GM18508 (cell line): ENCODE measurements around the gene IER3.

Source experiments
- ATAC-seq: cut with Tn5 transposase; IDR thresholded peaks from one replicate; pipeline ENCODE4 v1.9.1; 2021; ENCODE audit warnings: moderate number of reproducible peaks; ENCODE audit not compliant: insufficient read depth, unreplicated experiment

Gene IER3

GRCh38 chr6:30749554-30750378 is 5.4 kb upstream of the IER3 start:
- no peak for ATAC-seq

- ATAC-seq: no peak
These were observed 4.6 kb upstream of the IER3 start for GRCh38 chr6:30748851-30749540.

GRCh38 chr6:30747902-30748769 is 3.8 kb upstream of the IER3 start:
- ATAC-seq: no peak

- ATAC-seq: no peak
These were observed 2.9 kb upstream of the IER3 start for GRCh38 chr6:30747300-30747687.

- ATAC-seq: no peak
These were observed 971 bp downstream of the IER3 start for GRCh38 chr6:30743099-30744053.

GRCh38 chr6:30742316-30743098 is 1.8 kb downstream of the IER3 start, which contains the start of gene FLOT1:
TSS of gene FLOT1 (minus strand) at chr6:30742687. CDS start at chr6:30742189, 498 bp downstream.
- ATAC-seq: no peak

GRCh38 chr6:30741789-30742315 is 2.5 kb downstream of the IER3 start:
- no peak for ATAC-seq

- ATAC-seq: no peak
These were observed 3.1 kb downstream of the IER3 start for GRCh38 chr6:30741063-30741779.

- no peak for ATAC-seq
These were observed 3.8 kb downstream of the IER3 start for GRCh38 chr6:30740540-30740870.

- no peak for ATAC-seq
These were observed 5.8 kb downstream of the IER3 start for GRCh38 chr6:30738532-30738931.

GRCh38 chr6:30735668-30736314 is 8.6 kb downstream of the IER3 start:
- ATAC-seq: no peak

GRCh38 chr6:30732237-30732943 is 12.0 kb downstream of the IER3 start:
- ATAC-seq: no peak

GRCh38 chr6:30730601-30731435 is 13.5 kb downstream of the IER3 start:
- ATAC-seq: no peak

GRCh38 chr6:30727920-30728553 is 16.3 kb downstream of the IER3 start:
- ATAC-seq: no peak

- no peak for ATAC-seq
These were observed 17.6 kb downstream of the IER3 start for GRCh38 chr6:30726506-30727413.
